Esophagus muscularis mucosa (tissue), 4 donors: Measurements from ENCODE around the gene COL11A1. TPM values are rescaled to one million over a fixed set of nuclear protein-coding genes. Genes with fewer than 3 reads are reported as not detected.

Source experiments
- DNase-seq: peaks from one replicate; pipeline ENCODE4 v3.0.0-alpha.2; 2017; ENCODE audit errors: extremely low spot score
- H3K27ac ChIP-seq, 4 donors: fragments of 200-600 bp; sonication (generic); replicated peaks in 1 of 4; 1 replicate in 3 of 4; 2 replicates in 1 of 4; pipeline ENCODE4 v1.5.1; 2016 to 2019; ENCODE audit warnings: mild to moderate bottlenecking in 1 of 4
- H3K27me3 ChIP-seq, 4 donors: fragments of 200-600 bp; sonication (generic); one replicate each; pipeline versions ENCODE4 v1.5.1 to v1.6.0; 2016 to 2019
- H3K36me3 ChIP-seq, 4 donors: fragments of 200-600 bp; sonication (generic); one replicate each; pipeline ENCODE4 v1.5.1; 2016 to 2019
- H3K4me1 ChIP-seq, 4 donors: fragments of 200-600 bp; sonication (generic); one replicate each; pipeline ENCODE4 v1.5.1; 2016 to 2019
- H3K4me3 ChIP-seq, 4 donors: fragments of 200-600 bp; sonication (generic); 1 replicate in 2 of 4; 2 replicates in 2 of 4; pipeline ENCODE4 v1.5.1; 2016 to 2019; ENCODE audit warnings: mild to moderate bottlenecking in 4 of 4, moderate library complexity in 1 of 4
- H3K9me3 ChIP-seq, 4 donors: fragments of 200-600 bp; sonication (generic); 1 replicate in 3 of 4; 2 replicates in 1 of 4; pipeline ENCODE4 v1.5.1; 2016 to 2019
- CTCF ChIP-seq, 3 experiments: fragments of 200-600 bp in 2 of 3; fragments of 450-650 bp in 1 of 3; sonication (generic) in 2 of 3; IDR thresholded peaks; one replicate each; pipeline ENCODE4 v1.5.1; 2017 to 2019; ENCODE audit warnings: antibody characterized with exemption in 3 of 3, mild to moderate bottlenecking in 2 of 3, moderate library complexity in 1 of 3
- EP300 ChIP-seq: sonication (generic); formaldehyde crosslinking; IDR thresholded peaks from one replicate; pipeline ENCODE4 v1.6.1; 2017; ENCODE audit warnings: antibody characterized with exemption
- POLR2A ChIP-seq: fragments of 450-650 bp; IDR thresholded peaks from one replicate; pipeline ENCODE4 v1.6.1; 2017; ENCODE audit warnings: antibody characterized with exemption, moderate library complexity, mild to moderate bottlenecking, low read depth
- POLR2AphosphoS5 ChIP-seq, 2 donors: sonication (generic); formaldehyde crosslinking; IDR thresholded peaks; one replicate each; pipeline ENCODE4 v1.6.1; 2017; ENCODE audit warnings: antibody characterized with exemption in 2 of 2
- WGBS: methylation state at CpG from one replicate; pipeline ENCODE4 v1.1.5; 2018; 5-methylcytosine and 5-hydroxymethylcytosine counted together
- intact Hi-C: fragments of 100-400 bp; cut with DNase I; formaldehyde crosslinking; loops from one replicate; pipeline ENCODE4 v1.15.1; 2023
- total RNA-seq, 4 donors: library from RNA; depleted of rRNA; stranded (reverse); fragments of >200 nt; gene quantifications; one replicate each; pipeline versions ENCODE4 v1.1.0 to v1.2.1, GENCODE V29; 2016

The COL11A1 gene
- total RNA-seq, 4 donors from 2014 or later, result 0.06 to 0.17 (median 0.11) TPM; not detected in 1

- H3K9me3 ChIP-seq, result no peaks in the 10 kb centered on the region
- DNase-seq, result no peak
- H3K27me3 ChIP-seq, result no peaks in the 10 kb centered on the region
- WGBS, result 46% methylated on average over 1 of the region's 1 CpG
- no peak overlapping the region for H3K4me3 ChIP-seq
- H3K36me3 ChIP-seq, result no peaks in the 10 kb centered on the region
- intact Hi-C loops, result no loop called here
- H3K4me1 ChIP-seq, result no peaks in the 10 kb centered on the region
- TF ChIP-seq EP300 (no peak), POLR2AphosphoS5 (IDR thresholded peaks at IDR 0.05) (no peak), POLR2A (no peak), CTCF (IDR thresholded peaks at IDR 0.05) (no peak)
- no peak overlapping the region for H3K27ac ChIP-seq
These were observed 140.5 kb downstream of the COL11A1 start for GRCh38 chr1:102967786-102968185.

DNA sequence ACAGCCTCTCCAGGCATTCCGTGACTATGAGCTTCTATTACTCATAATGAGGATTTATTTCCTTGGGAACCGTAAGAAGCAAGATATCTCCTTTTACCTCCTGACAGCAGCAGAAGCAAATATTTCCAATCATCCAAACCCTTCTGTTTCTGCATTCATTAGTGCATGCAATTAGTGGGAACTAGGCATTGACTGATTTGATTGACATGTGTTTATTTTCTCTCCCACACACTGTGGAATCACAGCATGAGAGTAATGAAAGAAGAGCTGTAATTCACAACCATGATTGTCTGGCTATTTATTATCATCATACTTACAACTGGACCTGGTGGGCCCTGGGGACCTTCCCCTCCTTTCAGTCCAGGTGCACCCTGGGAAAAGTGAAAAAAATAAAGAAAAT, 146.8 kb downstream of the COL11A1 start:
- intact Hi-C loops, result no loop called here
- no peaks in the 10 kb centered on the region for H3K4me1 ChIP-seq
- no peaks in the 10 kb centered on the region for H3K9me3 ChIP-seq
- no peaks in the 10 kb centered on the region for H3K27me3 ChIP-seq
- TF ChIP-seq POLR2AphosphoS5 (IDR thresholded peaks at IDR 0.05) (no peak), CTCF (IDR thresholded peaks at IDR 0.05) (no peak), POLR2A (no peak), EP300 (no peak)
- WGBS, result 90% methylated on average over 2 of the region's 2 CpGs
- no peak for DNase-seq
- H3K4me3 ChIP-seq, result no peak overlapping the region
- no peak overlapping the region for H3K27ac ChIP-seq
- H3K36me3 ChIP-seq, result no peaks in the 10 kb centered on the region

- H3K36me3 ChIP-seq, result no peaks in the 10 kb centered on the region
- TF ChIP-seq EP300, result no peak
- no peak for TF ChIP-seq CTCF (IDR thresholded peaks at IDR 0.05)
- no peak for TF ChIP-seq POLR2A
- TF ChIP-seq POLR2AphosphoS5 (IDR thresholded peaks at IDR 0.05), result no peak
- H3K27ac ChIP-seq, result no peak overlapping the region
- intact Hi-C loops, result no loop called here
- H3K4me3 ChIP-seq, result no peak overlapping the region
- no peaks in the 10 kb centered on the region for H3K9me3 ChIP-seq
- DNase-seq, result no peak
- H3K4me1 ChIP-seq, result no peaks in the 10 kb centered on the region
- 92% methylated on average over 14 of the region's 14 CpGs for WGBS
- no peaks in the 10 kb centered on the region for H3K27me3 ChIP-seq
These were observed 153.7 kb downstream of the COL11A1 start for GRCh38 chr1:102954576-102954975.

- intact Hi-C loops, result no loop called here
- H3K4me1 ChIP-seq, result no peaks in the 10 kb centered on the region
- TF ChIP-seq CTCF (IDR thresholded peaks at IDR 0.05) (no peak), EP300 (no peak), POLR2A (no peak), POLR2AphosphoS5 (IDR thresholded peaks at IDR 0.05) (no peak)
- H3K27me3 ChIP-seq, result no peaks in the 10 kb centered on the region
- H3K9me3 ChIP-seq, result no peaks in the 10 kb centered on the region
- no peak overlapping the region for H3K27ac ChIP-seq
- no peak for DNase-seq
- no peak overlapping the region for H3K4me3 ChIP-seq
- H3K36me3 ChIP-seq, result no peaks in the 10 kb centered on the region
These were observed 155.9 kb downstream of the COL11A1 start for GRCh38 chr1:102952400-102952799.

GRCh38 chr1:102942324-102942723, 166.0 kb downstream of the COL11A1 start:
- no peaks in the 10 kb centered on the region for H3K9me3 ChIP-seq
- no peaks in the 10 kb centered on the region for H3K27me3 ChIP-seq
- H3K27ac ChIP-seq, result no peak overlapping the region
- H3K4me3 ChIP-seq, result no peak overlapping the region
- TF ChIP-seq CTCF (IDR thresholded peaks at IDR 0.05) (no peak), POLR2AphosphoS5 (IDR thresholded peaks at IDR 0.05) (no peak), EP300 (no peak), POLR2A (no peak)
- H3K4me1 ChIP-seq, result no peaks in the 10 kb centered on the region
- intact Hi-C loops, result no loop called here
- DNase-seq, result no peak
- 42% methylated on average over 2 of the region's 2 CpGs for WGBS
- H3K36me3 ChIP-seq, result no peaks in the 10 kb centered on the region
